HepG2 (cell line): ENCODE results near the gene IRF5.

Experiments used
- CTCF ChIP-seq: sonication (generic); formaldehyde crosslinking; IDR thresholded peaks from 2 replicates; pipeline ENCODE4 v1.5.0; 2020; ENCODE audit warnings: mild to moderate bottlenecking, missing genetic modification reagents, moderate library complexity
- JUND ChIP-seq: sonication (generic); formaldehyde crosslinking; IDR thresholded peaks from 2 replicates; pipeline ENCODE4 v1.8.0; 2022; ENCODE audit warnings: mild to moderate bottlenecking, missing genetic modification reagents
- NR1H2 ChIP-seq: sonication (generic); formaldehyde crosslinking; IDR thresholded peaks from 2 replicates; pipeline ENCODE4 v1.8.1; 2022; ENCODE audit warnings: low read depth, missing genetic modification reagents, borderline replicate concordance
- POLR2A ChIP-seq, 2 experiments: IDR thresholded peaks; 2 replicates each; pipeline ENCODE4 v1.6.1; 2011; ENCODE audit warnings: low read depth in 2 of 2, low read length in 2 of 2, mild to moderate bottlenecking in 1 of 2, moderate library complexity in 1 of 2; ENCODE audit not compliant: insufficient read depth in 1 of 2
- POLR2AphosphoS2 ChIP-seq: IDR thresholded peaks from 2 replicates; pipeline ENCODE4 v1.6.1; 2011; ENCODE audit warnings: low read depth, low read length, improper control_type of control experiment
- ZFAT ChIP-seq: sonication (generic); formaldehyde crosslinking; conservative IDR thresholded peaks from 2 replicates; pipeline ENCODE4 v1.8.1; 2023; ENCODE audit warnings: missing genetic modification reagents, inconsistent platforms
- ZNF180 ChIP-seq: sonication (generic); formaldehyde crosslinking; IDR thresholded peaks from 2 replicates; pipeline ENCODE4 v1.4.0; 2020; ENCODE audit warnings: low read depth, missing genetic modification reagents, borderline replicate concordance
- ZNF234 ChIP-seq: sonication (generic); formaldehyde crosslinking; conservative IDR thresholded peaks from 2 replicates; pipeline ENCODE4 v1.5.1; 2020; ENCODE audit warnings: mild to moderate bottlenecking, missing genetic modification reagents
- ZNF703 ChIP-seq: sonication (generic); formaldehyde crosslinking; IDR thresholded peaks from 2 replicates; pipeline ENCODE4 v1.5.1; 2020; ENCODE audit warnings: missing genetic modification reagents, mild to moderate bottlenecking, moderate library complexity, borderline replicate concordance
- ZNF883 ChIP-seq: sonication (generic); formaldehyde crosslinking; IDR thresholded peaks from 2 replicates; pipeline ENCODE4 v1.5.1; 2020; ENCODE audit warnings: mild to moderate bottlenecking, missing genetic modification reagents; ENCODE audit errors: not compliant biosample characterization
- TF ChIP-seq, protein P1 (sequence below): sonication (generic); formaldehyde crosslinking; IDR thresholded peaks from 2 replicates; pipeline ENCODE4 v1.4.0; 2020; ENCODE audit warnings: missing genetic modification reagents
- TF ChIP-seq, protein P2 (sequence below): sonication (generic); formaldehyde crosslinking; IDR thresholded peaks from 2 replicates; pipeline ENCODE4 v1.5.1; 2020; ENCODE audit warnings: mild to moderate bottlenecking, missing genetic modification reagents, borderline replicate concordance

DNA sequence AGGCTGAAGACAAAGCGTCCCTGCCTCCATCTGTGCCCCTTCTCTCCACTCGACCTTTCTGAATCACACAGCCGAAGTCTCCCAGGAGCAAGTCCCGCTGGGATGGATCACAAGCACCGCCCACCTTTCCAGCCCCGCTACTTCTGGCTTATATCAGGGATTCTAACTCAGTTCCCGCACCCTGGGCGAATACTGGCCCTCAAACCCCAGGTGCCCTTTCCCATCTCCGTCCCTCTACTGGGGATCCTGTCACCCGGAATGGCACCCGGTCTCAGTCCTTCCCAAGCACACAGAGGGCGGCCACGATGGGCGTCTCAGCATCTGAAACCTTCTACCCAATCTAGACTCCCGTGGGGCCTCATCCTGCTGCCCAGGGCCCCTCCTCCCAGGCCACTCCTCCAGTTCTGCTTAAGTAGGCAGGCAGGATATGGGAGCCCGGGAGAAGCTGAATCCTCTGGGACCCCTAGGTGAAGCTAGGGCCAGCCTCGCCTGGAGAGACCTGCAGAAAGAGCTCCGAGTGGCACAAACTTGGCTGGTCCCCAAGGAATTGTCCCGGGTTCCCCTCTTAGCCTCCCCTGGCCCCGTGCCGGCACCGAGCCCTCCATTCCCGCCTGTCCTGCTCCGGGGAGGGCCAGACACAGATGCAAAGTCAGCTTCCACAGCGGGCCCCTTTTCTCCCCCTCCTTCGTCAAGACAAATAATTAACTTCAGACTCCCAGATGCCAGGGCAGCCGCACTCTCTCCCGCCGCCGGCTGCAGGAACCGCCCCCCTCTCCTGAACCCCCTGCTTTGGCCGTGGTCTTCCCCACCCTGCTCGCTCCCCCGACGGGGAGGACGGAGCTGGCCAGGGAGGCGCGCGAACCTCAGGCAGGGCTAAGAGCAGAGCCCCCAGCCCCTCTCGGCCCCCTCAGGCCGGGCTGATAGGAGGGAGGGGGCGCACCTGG lies 27.8 kb upstream of the IRF5 start:
- TF ChIP-seq POLR2A (IDR thresholded peaks at IDR 0.05; ENCODE audit: insufficient read depth in 1 of 2, low read depth in 2 of 2, low read length in 2 of 2), result no peak
- no peak for TF ChIP-seq ZFAT
- no peak for TF ChIP-seq POLR2AphosphoS2
- no peak for TF ChIP-seq NR1H2 (CRISPR knock-in tag)
- TF ChIP-seq ZNF234 (CRISPR knock-in tag), result no peak
- TF ChIP-seq, protein P1, sequence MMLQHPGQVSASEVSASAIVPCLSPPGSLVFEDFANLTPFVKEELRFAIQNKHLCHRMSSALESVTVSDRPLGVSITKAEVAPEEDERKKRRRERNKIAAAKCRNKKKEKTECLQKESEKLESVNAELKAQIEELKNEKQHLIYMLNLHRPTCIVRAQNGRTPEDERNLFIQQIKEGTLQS (CRISPR knock-in tag), result no peak
- TF ChIP-seq CTCF (CRISPR knock-in tag), result no peak
- TF ChIP-seq JUND (CRISPR knock-in tag), result no peak
- TF ChIP-seq ZNF883 (CRISPR knock-in tag), result no peak
- TF ChIP-seq ZNF180, result no peak
- TF ChIP-seq, protein P2, sequence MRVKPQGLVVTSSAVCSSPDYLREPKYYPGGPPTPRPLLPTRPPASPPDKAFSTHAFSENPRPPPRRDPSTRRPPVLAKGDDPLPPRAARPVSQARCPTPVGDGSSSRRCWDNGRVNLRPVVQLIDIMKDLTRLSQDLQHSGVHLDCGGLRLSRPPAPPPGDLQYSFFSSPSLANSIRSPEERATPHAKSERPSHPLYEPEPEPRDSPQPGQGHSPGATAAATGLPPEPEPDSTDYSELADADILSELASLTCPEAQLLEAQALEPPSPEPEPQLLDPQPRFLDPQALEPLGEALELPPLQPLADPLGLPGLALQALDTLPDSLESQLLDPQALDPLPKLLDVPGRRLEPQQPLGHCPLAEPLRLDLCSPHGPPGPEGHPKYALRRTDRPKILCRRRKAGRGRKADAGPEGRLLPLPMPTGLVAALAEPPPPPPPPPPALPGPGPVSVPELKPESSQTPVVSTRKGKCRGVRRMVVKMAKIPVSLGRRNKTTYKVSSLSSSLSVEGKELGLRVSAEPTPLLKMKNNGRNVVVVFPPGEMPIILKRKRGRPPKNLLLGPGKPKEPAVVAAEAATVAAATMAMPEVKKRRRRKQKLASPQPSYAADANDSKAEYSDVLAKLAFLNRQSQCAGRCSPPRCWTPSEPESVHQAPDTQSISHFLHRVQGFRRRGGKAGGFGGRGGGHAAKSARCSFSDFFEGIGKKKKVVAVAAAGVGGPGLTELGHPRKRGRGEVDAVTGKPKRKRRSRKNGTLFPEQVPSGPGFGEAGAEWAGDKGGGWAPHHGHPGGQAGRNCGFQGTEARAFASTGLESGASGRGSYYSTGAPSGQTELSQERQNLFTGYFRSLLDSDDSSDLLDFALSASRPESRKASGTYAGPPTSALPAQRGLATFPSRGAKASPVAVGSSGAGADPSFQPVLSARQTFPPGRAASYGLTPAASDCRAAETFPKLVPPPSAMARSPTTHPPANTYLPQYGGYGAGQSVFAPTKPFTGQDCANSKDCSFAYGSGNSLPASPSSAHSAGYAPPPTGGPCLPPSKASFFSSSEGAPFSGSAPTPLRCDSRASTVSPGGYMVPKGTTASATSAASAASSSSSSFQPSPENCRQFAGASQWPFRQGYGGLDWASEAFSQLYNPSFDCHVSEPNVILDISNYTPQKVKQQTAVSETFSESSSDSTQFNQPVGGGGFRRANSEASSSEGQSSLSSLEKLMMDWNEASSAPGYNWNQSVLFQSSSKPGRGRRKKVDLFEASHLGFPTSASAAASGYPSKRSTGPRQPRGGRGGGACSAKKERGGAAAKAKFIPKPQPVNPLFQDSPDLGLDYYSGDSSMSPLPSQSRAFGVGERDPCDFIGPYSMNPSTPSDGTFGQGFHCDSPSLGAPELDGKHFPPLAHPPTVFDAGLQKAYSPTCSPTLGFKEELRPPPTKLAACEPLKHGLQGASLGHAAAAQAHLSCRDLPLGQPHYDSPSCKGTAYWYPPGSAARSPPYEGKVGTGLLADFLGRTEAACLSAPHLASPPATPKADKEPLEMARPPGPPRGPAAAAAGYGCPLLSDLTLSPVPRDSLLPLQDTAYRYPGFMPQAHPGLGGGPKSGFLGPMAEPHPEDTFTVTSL (CRISPR knock-in tag), result no peak
- TF ChIP-seq ZNF703, result no peak
